SK-N-MC (cell line): ENCODE results near the gene MSANTD2.

ENCODE experiments used
- EZH2 ChIP-seq: fragments of 200-600 bp; sonication (generic); IDR thresholded peaks from one replicate; pipeline ENCODE4 v1.6.1; 2017; ENCODE audit warnings: antibody characterized with exemption
- FOXP2 ChIP-seq: optimal IDR thresholded peaks from 2 replicates; pipeline ENCODE3; 2011; ENCODE audit warnings: mild to moderate bottlenecking, moderate library complexity; ENCODE audit not compliant: insufficient read depth; ENCODE audit errors: extremely low read length, control extremely low read depth
- POLR2AphosphoS5 ChIP-seq: IDR thresholded peaks from 2 replicates; pipeline ENCODE4 v1.6.1; 2012; ENCODE audit warnings: mild to moderate bottlenecking, low read depth, low read length, borderline replicate concordance

DNA sequence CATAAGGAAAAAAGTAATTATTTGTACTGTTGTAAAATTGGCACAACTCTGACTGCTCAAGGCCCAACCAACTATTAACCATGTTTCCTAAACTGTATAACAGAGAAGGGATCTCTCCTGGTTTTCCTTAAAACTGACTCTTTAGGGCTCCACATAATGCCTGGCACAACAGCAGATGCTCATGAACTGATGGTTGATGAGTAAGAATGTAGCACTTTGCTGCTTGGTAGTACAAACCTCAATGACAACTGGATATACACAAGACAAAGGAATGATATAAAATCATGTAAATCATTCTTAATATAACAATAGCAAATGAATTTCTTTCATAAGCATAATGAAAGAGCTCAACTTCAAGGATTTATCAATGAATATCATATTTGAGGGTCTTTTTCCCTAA, 11.7 kb downstream of the MSANTD2 start:
- TF ChIP-seq POLR2AphosphoS5, result no peak
- TF ChIP-seq EZH2, result no peak
- TF ChIP-seq FOXP2, result no peak
